ENCODE measurements around the gene GALNT2. TPM values are rescaled to one million over a fixed set of nuclear protein-coding genes. Genes with fewer than 3 reads are reported as not detected.

GALNT2 gene
- total RNA-seq, 1 experiment from 2014 or later = 114 TPM

DNA sequence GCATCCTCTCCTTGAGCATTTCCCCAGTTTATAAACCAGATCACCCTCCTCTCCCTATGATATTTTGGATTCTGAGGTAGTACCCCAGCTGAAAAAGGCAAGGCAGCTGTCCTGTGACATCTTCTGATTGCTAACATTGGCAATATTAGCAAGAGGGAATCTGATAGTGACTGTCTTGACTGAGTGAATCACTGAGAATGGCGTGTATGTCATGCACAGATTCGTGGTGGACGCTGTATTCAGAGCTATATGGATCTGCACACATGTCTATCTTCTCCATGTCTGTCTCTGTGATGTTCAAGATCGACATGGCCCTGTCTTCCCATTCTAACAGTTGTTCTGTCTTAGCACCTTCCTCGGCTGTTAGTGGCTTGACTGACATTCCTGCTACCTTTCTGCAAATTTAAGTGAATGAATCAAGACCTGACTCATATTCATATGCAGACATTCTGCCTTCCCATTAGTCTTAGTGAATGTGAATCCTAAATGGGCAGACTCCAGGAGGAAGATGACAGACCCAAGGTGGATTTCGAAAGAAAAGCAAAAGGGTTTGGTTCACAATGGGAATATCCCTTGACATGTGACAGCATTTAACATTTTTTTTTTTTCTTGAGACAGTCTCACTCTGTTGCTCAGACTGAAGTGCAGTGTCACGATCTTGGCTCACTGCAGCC lies 261.4 kb downstream of the GALNT2 start:
- DNase-seq (ENCODE audit: unreplicated experiment) = peak; percentile 98
- no peak for TF ChIP-seq CTCF (IDR thresholded peaks at IDR 0.05; ENCODE audit: unreplicated experiment)
- no TSS peak for BruUV-seq (replicated peaks)
- Mint-ChIP-seq H3K9me3 (ENCODE audit: unreplicated experiment) (no peaks in the 10 kb centered on the region), H3K27me3 (ENCODE audit: insufficient read depth, unreplicated experiment) (no peaks in the 10 kb centered on the region), H3K27ac (ENCODE audit: low read depth, unreplicated experiment) (peak overlapping the region; percentile 55), H3K4me1 (ENCODE audit: insufficient read depth, unreplicated experiment) (peaks cover 23% of the 10 kb centered on the region), H3K36me3 (ENCODE audit: insufficient read depth, unreplicated experiment) (no peaks in the 10 kb centered on the region), H3K4me3 (ENCODE audit: unreplicated experiment) (peak overlapping the region; percentile 50)
- POLR2A ChIA-PET = interaction anchor here (0.5 to 2.0 kb wide), 14 partner anchors 13 to 701 kb away, joined by 3 to 9 read pairs (median 3); partner anchors contain the start of genes ARV1, PGBD5 and TTC13
- CTCF ChIA-PET = interaction anchor here (0.6 to 1.2 kb wide), 11 partner anchors 8 to 1066 kb away, joined by 3 to 5 read pairs (median 3); no protein-coding TSS in a partner anchor
- intact Hi-C loops (cut with micrococcal nuclease) = loop anchor here (5.0 kb wide), 2 partner anchors 39 to 99 kb away; partner anchors contain the start of gene PGBD5

DNA sequence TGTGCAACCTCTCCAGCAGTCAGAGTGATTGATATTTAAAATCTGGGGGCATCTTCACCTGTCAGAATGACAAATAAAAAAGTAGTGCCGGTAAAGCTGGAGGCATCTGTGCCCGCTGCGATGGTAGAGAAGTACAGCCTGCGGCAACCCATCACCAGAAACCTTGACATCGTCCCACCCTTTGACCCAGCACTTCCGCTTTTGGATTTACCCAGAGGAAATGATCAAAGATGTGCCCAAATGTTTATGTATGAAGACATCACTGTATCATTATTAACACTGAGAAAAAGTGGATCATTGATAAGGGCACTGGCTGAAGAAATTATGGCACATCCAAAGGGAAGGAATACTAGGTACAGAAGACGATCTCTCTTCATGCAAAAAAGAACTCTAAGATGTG lies 263.1 kb downstream of the GALNT2 start:
- H3K36me3 Mint-ChIP-seq (ENCODE audit: insufficient read depth, unreplicated experiment) = no peaks in the 10 kb centered on the region
- H3K4me3 Mint-ChIP-seq (ENCODE audit: unreplicated experiment) = no peak overlapping the region
- intact Hi-C loops (cut with micrococcal nuclease) = no loop called here
- no peak overlapping the region for H3K27ac Mint-ChIP-seq (ENCODE audit: low read depth, unreplicated experiment)
- BruUV-seq (replicated peaks) = no TSS peak
- no peak for TF ChIP-seq CTCF (IDR thresholded peaks at IDR 0.05; ENCODE audit: unreplicated experiment)
- peaks cover 23% of the 10 kb centered on the region for H3K4me1 Mint-ChIP-seq (ENCODE audit: insufficient read depth, unreplicated experiment)
- no peaks in the 10 kb centered on the region for H3K9me3 Mint-ChIP-seq (ENCODE audit: unreplicated experiment)
- CTCF ChIA-PET = no interaction called here
- no peaks in the 10 kb centered on the region for H3K27me3 Mint-ChIP-seq (ENCODE audit: insufficient read depth, unreplicated experiment)
- POLR2A ChIA-PET = no interaction called here
- no peak for DNase-seq (ENCODE audit: unreplicated experiment)
